GM12872 (cell line): ENCODE results near the gene KMO.

Experiments used
- TF ChIP-seq, protein P1 (sequence below): IDR thresholded peaks from 3 replicates; pipeline ENCODE4 v1.5.1; 2011; ENCODE audit warnings: low read depth, mild to moderate bottlenecking, low read length, moderate library complexity; ENCODE audit not compliant: insufficient read depth

The KMO gene

DNA sequence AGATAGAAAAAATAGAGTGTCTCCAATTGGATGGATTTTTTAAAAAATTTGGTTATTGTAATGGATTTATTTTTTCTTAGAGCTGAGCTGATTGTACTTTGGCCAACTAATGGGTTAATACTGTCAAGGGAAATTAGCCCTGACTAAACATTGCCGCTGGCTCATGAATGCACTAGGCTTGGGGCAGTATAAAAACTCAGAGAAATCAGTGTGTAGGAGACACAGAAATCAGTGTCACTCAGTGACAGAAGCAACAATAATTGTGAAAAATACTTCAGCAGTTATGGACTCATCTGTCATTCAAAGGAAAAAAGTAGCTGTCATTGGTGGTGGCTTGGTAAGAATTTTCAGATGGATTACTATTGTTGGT lies at the start of gene KMO:
KMO (plus strand) TSS at position 217 of the 370 bp plus-strand sequence; CDS start at position 284, 67 bp downstream.
- TF ChIP-seq, protein P1, sequence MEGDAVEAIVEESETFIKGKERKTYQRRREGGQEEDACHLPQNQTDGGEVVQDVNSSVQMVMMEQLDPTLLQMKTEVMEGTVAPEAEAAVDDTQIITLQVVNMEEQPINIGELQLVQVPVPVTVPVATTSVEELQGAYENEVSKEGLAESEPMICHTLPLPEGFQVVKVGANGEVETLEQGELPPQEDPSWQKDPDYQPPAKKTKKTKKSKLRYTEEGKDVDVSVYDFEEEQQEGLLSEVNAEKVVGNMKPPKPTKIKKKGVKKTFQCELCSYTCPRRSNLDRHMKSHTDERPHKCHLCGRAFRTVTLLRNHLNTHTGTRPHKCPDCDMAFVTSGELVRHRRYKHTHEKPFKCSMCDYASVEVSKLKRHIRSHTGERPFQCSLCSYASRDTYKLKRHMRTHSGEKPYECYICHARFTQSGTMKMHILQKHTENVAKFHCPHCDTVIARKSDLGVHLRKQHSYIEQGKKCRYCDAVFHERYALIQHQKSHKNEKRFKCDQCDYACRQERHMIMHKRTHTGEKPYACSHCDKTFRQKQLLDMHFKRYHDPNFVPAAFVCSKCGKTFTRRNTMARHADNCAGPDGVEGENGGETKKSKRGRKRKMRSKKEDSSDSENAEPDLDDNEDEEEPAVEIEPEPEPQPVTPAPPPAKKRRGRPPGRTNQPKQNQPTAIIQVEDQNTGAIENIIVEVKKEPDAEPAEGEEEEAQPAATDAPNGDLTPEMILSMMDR, result no peak

DNA sequence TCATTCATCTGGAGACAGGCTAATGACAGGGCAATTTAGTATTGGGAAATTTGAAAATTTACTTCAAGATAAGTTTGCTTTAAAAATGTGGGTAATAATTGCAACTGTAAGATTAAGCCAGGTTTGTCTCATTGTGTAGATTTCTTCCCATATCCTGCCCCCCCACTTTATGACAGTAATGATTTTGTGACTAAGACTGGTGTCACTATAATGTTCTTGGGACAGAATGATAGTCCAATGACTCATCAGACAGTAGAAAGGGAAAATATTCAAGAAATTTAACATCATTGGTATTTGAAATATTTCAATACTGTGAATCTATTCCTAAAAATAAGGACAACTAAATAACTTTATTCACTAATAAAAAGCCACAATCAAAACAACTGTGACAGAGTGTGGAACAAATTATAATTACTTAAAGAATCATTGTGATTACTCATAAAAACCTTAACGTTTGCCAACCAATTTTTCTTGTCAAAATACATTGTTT lies 49.4 kb upstream of the KMO start:
- TF ChIP-seq, protein P1, result no peak

DNA sequence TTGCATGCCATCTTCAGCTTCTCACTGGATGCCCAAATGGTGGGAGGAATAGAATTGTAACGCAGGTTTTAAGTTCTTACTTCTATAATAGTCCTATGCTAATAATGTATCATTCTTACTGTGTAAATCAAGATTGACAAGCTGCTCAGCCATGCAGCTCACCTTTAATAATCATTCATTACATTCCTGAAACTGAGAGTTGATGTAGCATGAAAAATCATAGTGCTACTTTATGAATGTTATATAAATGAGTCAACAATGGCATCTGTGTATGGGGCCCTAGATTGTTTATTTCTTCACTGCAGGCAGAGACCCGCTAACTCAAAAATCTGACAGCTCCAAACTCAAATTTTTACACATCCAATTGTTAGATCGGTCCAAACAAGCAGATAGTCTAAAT lies 47.0 kb upstream of the KMO start:
- TF ChIP-seq, protein P1, result no peak

DNA sequence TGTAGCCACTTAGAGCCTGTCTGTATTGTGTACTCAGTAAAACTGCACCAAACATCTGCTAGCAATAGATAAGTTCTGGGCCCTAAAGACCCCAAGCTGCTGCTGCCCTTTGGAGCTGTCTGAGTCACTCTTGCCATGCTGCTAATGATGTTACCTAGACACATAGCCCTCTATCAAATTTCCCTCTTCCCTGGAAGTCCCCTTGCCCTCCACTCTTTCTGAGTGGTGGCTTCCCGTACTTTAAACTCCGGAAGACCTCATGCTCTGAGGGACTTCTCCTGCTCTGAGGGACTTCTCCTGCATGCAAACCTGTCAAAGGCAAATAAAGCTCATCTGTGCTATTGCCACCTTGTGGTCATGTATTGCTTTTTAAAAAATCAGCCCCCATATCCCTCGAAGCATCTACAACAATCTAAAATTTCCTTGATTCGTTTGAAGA lies 46.6 kb upstream of the KMO start:
- TF ChIP-seq, protein P1, result peak; percentile 63

DNA sequence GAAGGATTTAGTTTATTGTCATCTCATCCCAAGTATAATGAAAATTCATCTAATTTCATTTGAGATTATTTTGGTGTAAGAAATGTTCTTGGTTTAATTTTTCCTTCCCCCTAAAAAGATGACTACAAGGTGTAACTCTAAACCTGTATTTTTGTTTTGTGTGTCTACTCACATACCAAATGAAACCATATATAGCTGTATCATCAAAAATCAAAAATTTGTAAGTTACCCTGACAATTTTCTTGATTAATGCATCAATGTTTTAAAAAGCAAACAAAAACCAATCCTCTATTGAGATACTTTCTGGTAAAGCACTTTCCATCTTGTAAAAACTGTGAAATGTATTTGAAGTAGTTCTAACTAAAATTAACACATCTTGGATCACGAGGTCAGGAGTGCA lies 43.4 kb upstream of the KMO start:
- TF ChIP-seq, protein P1, result no peak

DNA sequence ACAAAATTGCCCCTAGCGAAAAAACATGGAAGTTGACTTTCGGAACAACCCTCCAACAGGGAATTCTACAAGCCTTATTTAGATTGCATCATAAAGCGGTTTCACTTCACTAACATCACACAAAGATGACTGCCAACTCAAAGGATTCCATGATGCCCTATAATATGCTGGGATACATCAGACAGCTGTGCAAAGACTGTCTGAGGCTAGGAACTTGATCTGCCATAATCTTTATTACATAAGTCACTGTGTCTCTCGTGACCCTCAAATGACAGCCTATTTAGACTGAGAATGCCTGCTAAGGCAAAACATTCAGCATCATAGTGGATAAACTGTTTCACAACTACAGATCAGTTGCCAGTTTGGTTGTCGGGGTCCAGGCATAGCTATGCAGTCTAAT lies 36.4 kb upstream of the KMO start:
- TF ChIP-seq, protein P1, result no peak

DNA sequence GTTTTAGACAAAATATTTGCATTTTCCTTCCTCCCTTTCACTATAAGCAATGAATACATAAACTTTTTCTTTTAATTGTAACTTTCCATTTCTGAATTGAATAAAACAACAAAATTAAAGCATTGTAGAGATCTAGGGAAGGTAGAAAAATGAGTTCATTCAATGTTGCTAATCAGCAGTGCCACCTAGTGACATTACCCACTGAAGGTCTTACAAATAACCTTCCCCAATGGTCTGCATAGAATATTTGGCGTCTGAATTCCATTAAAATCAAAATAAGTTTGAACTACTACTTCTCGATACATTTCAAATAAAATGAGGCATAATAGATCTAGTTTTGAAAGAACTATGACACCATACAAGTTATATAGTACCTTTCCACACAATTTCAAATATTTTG lies 32.3 kb upstream of the KMO start:
- TF ChIP-seq, protein P1, result peak; percentile 38; the same call in 2 of the 3 replicates

DNA sequence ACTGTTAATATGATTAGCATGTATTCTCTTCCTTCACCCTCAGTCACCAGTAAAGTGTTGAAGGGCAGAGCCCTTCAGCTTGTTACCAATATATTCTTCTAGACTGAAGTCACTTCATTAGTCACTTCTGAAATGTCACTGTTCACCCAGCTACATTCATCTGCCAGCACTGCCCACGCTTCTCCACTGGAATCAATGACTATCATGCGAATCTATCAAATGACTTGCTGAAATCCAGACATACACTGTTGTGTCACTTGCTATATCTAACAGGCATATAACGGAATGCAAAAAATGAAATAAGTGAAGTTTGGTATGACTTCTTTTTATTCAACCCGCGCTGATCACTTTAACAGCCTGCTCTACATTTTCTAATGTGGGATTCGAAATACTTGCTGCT lies 28.7 kb upstream of the KMO start:
- TF ChIP-seq, protein P1, result no peak
